ENCODE results near the gene OVOL2.

GRCh38 chr20:18041462-18041861, 16.3 kb downstream of the OVOL2 start:
- TF ChIP-seq POLR2AphosphoS5 (IDR thresholded peaks at IDR 0.05; ENCODE audit: low read depth): no peak
- no peak for TF ChIP-seq CTCF (conservative IDR thresholded peaks at IDR 0.05; ENCODE audit: low read depth in 2 of 2)
- no peak for TF ChIP-seq EZH2 (IDR thresholded peaks at IDR 0.05; ENCODE audit: low read depth, unreplicated experiment)
- no peak for TF ChIP-seq ETS1 (IDR thresholded peaks at IDR 0.05)
- no peak for TF ChIP-seq CREB1 (CRISPR knock-in tag; IDR thresholded peaks at IDR 0.05; ENCODE audit: low read depth)
- no peak for TF ChIP-seq EZH2phosphoT487 (IDR thresholded peaks at IDR 0.05; ENCODE audit: unreplicated experiment)
